HG02973 (cell line): ENCODE results near the gene ZBTB7C.

ENCODE experiments used
- ATAC-seq: cut with Tn5 transposase; IDR thresholded peaks from one replicate; pipeline ENCODE4 v1.9.1; 2021; ENCODE audit warnings: moderate library complexity; ENCODE audit not compliant: unreplicated experiment

The ZBTB7C gene

GRCh38 chr18:48127606-48128005 is 281.6 kb downstream of the ZBTB7C start:
- no peak for ATAC-seq

GRCh38 chr18:48126240-48126639 is 282.9 kb downstream of the ZBTB7C start:
- ATAC-seq = no peak

- no peak for ATAC-seq
These were observed 283.5 kb downstream of the ZBTB7C start for GRCh38 chr18:48125724-48126123.

- ATAC-seq = no peak
These were observed 284.1 kb downstream of the ZBTB7C start for GRCh38 chr18:48124857-48125626.

- no peak for ATAC-seq
These were observed 285.2 kb downstream of the ZBTB7C start for GRCh38 chr18:48123941-48124340.

- no peak for ATAC-seq
These were observed 285.9 kb downstream of the ZBTB7C start for GRCh38 chr18:48123324-48123723.

GRCh38 chr18:48122816-48123215 is 286.4 kb downstream of the ZBTB7C start:
- ATAC-seq = no peak

GRCh38 chr18:48122376-48122775 is 286.8 kb downstream of the ZBTB7C start:
- no peak for ATAC-seq

- ATAC-seq = no peak
These were observed 287.4 kb downstream of the ZBTB7C start for GRCh38 chr18:48121752-48122151.

- no peak for ATAC-seq
These were observed 290.0 kb downstream of the ZBTB7C start for GRCh38 chr18:48119204-48119603.

- no peak for ATAC-seq
These were observed 292.1 kb downstream of the ZBTB7C start for GRCh38 chr18:48116873-48117630.

GRCh38 chr18:48116017-48116416 is 293.2 kb downstream of the ZBTB7C start:
- no peak for ATAC-seq

- no peak for ATAC-seq
These were observed 295.5 kb downstream of the ZBTB7C start for GRCh38 chr18:48113691-48114090.

GRCh38 chr18:48111587-48111986 is 297.6 kb downstream of the ZBTB7C start:
- no peak for ATAC-seq

GRCh38 chr18:48110797-48111196 is 298.4 kb downstream of the ZBTB7C start:
- ATAC-seq = no peak

- ATAC-seq = no peak
These were observed 299.2 kb downstream of the ZBTB7C start for GRCh38 chr18:48109961-48110493.

- ATAC-seq = no peak
These were observed 301.0 kb downstream of the ZBTB7C start for GRCh38 chr18:48108136-48108535.

GRCh38 chr18:48106976-48107781 is 302.0 kb downstream of the ZBTB7C start:
- ATAC-seq = no peak

GRCh38 chr18:48106498-48106897 is 302.7 kb downstream of the ZBTB7C start:
- no peak for ATAC-seq

GRCh38 chr18:48105317-48105716 is 303.9 kb downstream of the ZBTB7C start:
- ATAC-seq = no peak

- ATAC-seq = no peak
These were observed 304.5 kb downstream of the ZBTB7C start for GRCh38 chr18:48104705-48105104.
